HEK293 (cell line): ENCODE data around the gene IRF8.

ENCODE experiments used
- BCL11A ChIP-seq: fragments of 450-650 bp; formaldehyde crosslinking; IDR thresholded peaks from 2 replicates; pipeline ENCODE4 v1.5.1; 2016; ENCODE audit warnings: low read depth, missing biosample characterization, missing genetic modification characterization
- CTCF ChIP-seq: fragments of 450-650 bp; formaldehyde crosslinking; IDR thresholded peaks from 2 replicates; pipeline ENCODE4 v1.5.1; 2016; ENCODE audit warnings: missing biosample characterization, missing genetic modification characterization
- INSM2 ChIP-seq: fragments of 450-650 bp; formaldehyde crosslinking; IDR thresholded peaks from 2 replicates; pipeline ENCODE4 v1.5.1; 2016; ENCODE audit warnings: missing biosample characterization, missing genetic modification characterization
- ZNF23 ChIP-seq: fragments of 450-650 bp; formaldehyde crosslinking; IDR thresholded peaks from 2 replicates; pipeline ENCODE4 v1.5.1; 2016; ENCODE audit warnings: missing biosample characterization, missing genetic modification characterization, borderline replicate concordance
- ZNF777 ChIP-seq: fragments of 450-650 bp; formaldehyde crosslinking; IDR thresholded peaks from 2 replicates; pipeline ENCODE4 v1.5.1; 2017; ENCODE audit warnings: missing biosample characterization, missing genetic modification characterization, borderline replicate concordance
- ZSCAN18 ChIP-seq: fragments of 450-650 bp; formaldehyde crosslinking; IDR thresholded peaks from 2 replicates; pipeline ENCODE4 v1.5.1; 2016; ENCODE audit warnings: missing biosample characterization, missing genetic modification characterization
- TF ChIP-seq, protein P1 (sequence below): fragments of 450-650 bp; formaldehyde crosslinking; IDR thresholded peaks from 2 replicates; pipeline ENCODE4 v1.5.1; 2016; ENCODE audit warnings: missing biosample characterization, missing genetic modification characterization, low read depth

DNA sequence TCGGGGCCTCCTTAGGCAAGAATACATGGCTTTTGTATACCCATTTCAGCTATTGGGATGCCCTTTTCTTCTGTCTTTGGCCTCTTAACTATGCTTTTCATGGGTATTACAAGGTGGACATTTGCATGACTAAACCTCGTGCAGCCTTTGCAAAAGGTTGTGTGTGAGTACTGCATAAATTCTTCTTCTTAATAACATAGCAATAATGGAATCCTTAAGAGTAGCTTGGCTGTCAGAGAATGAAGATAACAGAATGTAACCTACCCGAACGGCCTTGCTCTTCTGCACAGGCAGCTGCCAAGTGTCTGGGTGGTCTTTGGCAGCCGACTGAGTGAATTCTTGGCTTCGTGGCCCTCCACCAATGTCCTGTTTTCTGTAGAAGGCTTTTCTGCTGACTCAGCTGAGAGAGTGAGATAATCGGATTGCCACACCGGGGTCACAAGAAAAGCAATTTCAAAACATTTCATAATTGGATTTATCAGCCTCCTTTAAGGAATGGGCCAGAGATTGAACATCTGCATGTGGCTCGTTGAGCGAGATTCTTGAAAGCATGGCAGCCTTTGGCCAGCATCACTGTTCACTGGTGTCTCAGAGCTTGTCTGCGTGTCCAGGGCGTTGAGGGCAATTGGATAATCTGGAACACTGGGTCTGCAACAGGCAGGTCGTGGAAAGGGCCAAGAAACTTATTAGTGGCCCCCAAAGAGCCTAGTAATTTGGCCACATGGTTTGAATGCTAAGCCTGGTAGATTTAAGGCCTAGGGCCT lies 13.4 kb downstream of the IRF8 start:
- TF ChIP-seq CTCF (tag by site-specific recombination) (no peak), BCL11A (tag by site-specific recombination) (no peak), ZSCAN18 (tag by site-specific recombination) (no peak), ZNF777 (tag by site-specific recombination) (no peak), INSM2 (tag by site-specific recombination) (no peak), ZNF23 (tag by site-specific recombination) (no peak)
- TF ChIP-seq, protein P1, sequence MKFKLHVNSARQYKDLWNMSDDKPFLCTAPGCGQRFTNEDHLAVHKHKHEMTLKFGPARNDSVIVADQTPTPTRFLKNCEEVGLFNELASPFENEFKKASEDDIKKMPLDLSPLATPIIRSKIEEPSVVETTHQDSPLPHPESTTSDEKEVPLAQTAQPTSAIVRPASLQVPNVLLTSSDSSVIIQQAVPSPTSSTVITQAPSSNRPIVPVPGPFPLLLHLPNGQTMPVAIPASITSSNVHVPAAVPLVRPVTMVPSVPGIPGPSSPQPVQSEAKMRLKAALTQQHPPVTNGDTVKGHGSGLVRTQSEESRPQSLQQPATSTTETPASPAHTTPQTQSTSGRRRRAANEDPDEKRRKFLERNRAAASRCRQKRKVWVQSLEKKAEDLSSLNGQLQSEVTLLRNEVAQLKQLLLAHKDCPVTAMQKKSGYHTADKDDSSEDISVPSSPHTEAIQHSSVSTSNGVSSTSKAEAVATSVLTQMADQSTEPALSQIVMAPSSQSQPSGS (tag by site-specific recombination) = no peak
